ENCODE results near the gene MXD3. TPM values are rescaled to one million over a fixed set of nuclear protein-coding genes. Genes with fewer than 3 reads are reported as not detected.

The MXD3 gene
- polyA plus RNA-seq, 1 experiment = 2.8 TPM

DNA sequence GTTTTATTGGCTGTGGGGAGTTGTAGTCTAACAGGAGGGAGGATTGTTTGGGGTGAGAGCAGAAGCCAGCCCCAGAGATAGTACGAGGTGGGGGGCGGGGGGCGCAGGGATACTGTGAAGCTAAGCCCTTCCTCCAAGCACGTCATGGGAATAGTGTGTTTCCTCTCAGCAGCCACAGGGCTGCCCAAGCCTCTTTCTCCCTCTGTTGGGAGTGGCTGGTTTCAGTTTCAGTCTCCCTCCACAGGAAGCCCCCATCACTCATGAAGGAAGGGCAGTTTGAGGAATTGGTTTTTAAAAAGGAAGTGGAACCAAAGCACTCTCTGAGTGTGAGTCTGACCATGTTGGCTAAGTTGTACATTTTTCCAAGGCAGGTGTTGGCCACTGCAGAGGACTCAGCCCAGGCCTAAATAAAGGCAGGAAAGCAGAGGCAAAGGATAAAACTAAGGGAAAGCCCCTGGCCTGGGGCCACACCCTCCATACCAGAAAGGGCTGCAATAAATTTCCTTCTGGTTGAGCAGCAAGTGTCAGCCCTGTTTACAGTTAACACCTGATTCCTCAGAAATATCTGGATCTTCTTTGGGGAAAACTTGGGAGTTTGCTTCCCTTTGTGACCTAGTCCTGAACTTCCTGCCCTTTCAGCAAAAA lies 11.3 kb downstream of the MXD3 start:
- DNase-seq (ENCODE audit: low read depth, low spot score) = peak; percentile 39
- TF ChIP-seq, protein P1, sequence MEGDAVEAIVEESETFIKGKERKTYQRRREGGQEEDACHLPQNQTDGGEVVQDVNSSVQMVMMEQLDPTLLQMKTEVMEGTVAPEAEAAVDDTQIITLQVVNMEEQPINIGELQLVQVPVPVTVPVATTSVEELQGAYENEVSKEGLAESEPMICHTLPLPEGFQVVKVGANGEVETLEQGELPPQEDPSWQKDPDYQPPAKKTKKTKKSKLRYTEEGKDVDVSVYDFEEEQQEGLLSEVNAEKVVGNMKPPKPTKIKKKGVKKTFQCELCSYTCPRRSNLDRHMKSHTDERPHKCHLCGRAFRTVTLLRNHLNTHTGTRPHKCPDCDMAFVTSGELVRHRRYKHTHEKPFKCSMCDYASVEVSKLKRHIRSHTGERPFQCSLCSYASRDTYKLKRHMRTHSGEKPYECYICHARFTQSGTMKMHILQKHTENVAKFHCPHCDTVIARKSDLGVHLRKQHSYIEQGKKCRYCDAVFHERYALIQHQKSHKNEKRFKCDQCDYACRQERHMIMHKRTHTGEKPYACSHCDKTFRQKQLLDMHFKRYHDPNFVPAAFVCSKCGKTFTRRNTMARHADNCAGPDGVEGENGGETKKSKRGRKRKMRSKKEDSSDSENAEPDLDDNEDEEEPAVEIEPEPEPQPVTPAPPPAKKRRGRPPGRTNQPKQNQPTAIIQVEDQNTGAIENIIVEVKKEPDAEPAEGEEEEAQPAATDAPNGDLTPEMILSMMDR (IDR thresholded peaks at IDR 0.05; ENCODE audit: low read depth, low read length) = peak; percentile 37
- Histone ChIP-seq H3K9me3 (ENCODE audit: control insufficient read depth, insufficient read depth, low read length) (no peaks in the 10 kb centered on the region; the same call in 1 of the 2 replicates), H3K27me3 (ENCODE audit: control insufficient read depth, insufficient read depth, low read length) (no peaks in the 10 kb centered on the region), H3K4me3 (ENCODE audit: low read depth, low read length) (peak overlapping the region; percentile 11; the same call in 1 of the 2 replicates), H3K27ac (ENCODE audit: low read depth, low read length) (peak overlapping the region; percentile 34)
- POLR2A ChIA-PET = interaction anchor here (0.6 kb wide), 1 partner anchor 70 kb away, joined by 5 read pairs; no protein-coding TSS in a partner anchor
- CTCF ChIA-PET = interaction anchor here (2.8 kb wide), 1 partner anchor 10 kb away, joined by 22 read pairs; no protein-coding TSS in a partner anchor

DNA sequence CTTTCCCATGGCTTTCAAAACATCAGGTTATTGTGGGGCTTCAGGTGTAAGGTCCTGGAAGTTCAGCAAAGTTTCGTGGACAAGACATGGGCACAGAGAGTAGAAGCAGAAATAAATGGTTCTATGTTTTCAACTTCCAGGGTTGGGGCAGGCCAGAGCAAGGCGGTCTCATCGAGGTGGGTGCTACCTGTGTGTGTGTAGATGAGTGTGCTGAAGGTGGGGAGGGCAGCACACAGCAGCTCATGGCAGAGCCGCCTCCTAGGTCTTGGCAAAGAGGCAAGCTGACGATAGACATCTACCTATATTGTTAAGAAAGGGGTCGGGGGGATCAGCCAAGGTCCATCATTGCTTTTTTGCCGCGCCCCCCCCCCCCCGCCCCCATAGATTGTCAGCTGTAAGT lies 12.0 kb downstream of the MXD3 start:
- ChIA-PET POLR2A (no interaction called here), CTCF (interaction anchor here (0.9 to 2.8 kb wide), 4 partner anchors 10 to 189 kb away, joined by 3 to 22 read pairs (median 6); no protein-coding TSS in a partner anchor)
- Histone ChIP-seq H3K4me3 (ENCODE audit: low read depth, low read length) (no peak overlapping the region), H3K27ac (ENCODE audit: low read depth, low read length) (peak overlapping the region; percentile 57), H3K27me3 (ENCODE audit: control insufficient read depth, insufficient read depth, low read length) (no peaks in the 10 kb centered on the region), H3K9me3 (ENCODE audit: control insufficient read depth, insufficient read depth, low read length) (no peaks in the 10 kb centered on the region; the same call in 1 of the 2 replicates)
- no peak for DNase-seq (ENCODE audit: low read depth, low spot score)
- TF ChIP-seq, protein P1 (IDR thresholded peaks at IDR 0.05; ENCODE audit: low read depth, low read length) = no peak

DNA sequence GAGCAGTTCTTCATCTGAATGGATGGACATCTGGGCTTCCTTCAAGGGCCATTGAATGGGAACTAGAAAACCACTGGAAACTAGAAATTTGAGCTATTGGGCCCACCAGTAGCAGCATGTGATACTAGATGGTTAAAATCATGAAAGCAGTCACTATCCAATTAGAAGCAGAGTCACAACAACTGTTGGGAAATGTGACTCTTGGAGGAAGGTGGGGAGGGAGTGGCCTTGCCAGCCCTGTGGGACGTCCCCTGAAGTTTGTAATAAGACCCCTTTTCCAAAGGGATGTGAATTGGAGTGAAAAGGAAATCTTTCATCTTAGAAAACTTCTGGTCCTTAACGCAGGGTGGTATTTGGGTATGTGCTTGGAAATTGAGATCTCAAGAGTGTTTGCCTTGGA lies 13.8 kb downstream of the MXD3 start:
- H3K9me3 ChIP-seq (ENCODE audit: control insufficient read depth, insufficient read depth, low read length) = no peaks in the 10 kb centered on the region
- ChIA-PET CTCF (interaction anchor here (0.7 to 1.9 kb wide), 3 partner anchors 12 to 189 kb away, joined by 5 to 9 read pairs (median 7); no protein-coding TSS in a partner anchor), POLR2A (no interaction called here)

DNA sequence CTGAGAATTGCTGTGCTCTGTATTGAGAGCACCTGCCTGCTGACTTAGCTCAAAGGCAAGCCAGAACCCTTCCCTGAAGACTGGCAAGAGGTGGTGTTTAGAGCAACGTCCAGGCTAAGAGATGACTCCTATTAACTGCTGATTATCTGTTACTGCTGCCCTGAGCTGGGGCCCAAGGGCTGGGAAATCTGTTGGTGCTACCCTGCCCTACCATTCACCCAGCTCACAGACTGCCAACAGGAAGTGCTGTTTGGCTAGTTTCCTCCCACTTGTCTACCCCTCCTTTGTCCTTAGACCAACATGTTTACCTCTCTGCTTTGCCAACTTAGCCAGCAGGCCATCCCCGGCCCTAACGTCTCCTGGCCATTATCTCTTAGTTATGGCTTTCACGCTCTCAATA lies 15.1 kb downstream of the MXD3 start:
- Histone ChIP-seq H3K27ac (ENCODE audit: low read depth, low read length) (no peak overlapping the region), H3K4me3 (ENCODE audit: low read depth, low read length) (no peak overlapping the region), H3K27me3 (ENCODE audit: control insufficient read depth, insufficient read depth, low read length) (no peaks in the 10 kb centered on the region), H3K9me3 (ENCODE audit: control insufficient read depth, insufficient read depth, low read length) (no peaks in the 10 kb centered on the region)
- POLR2A ChIA-PET = no interaction called here
- TF ChIP-seq, protein P1 (IDR thresholded peaks at IDR 0.05; ENCODE audit: low read depth, low read length) = no peak
- CTCF ChIA-PET = interaction anchor here (1.3 kb wide), 1 partner anchor 182 kb away, joined by 4 read pairs; no protein-coding TSS in a partner anchor
- DNase-seq (ENCODE audit: low read depth, low spot score) = no peak

More for the DNA sequence above, 13.8 kb downstream of the MXD3 start:
- H3K27ac ChIP-seq (ENCODE audit: low read depth, low read length) = no peak overlapping the region
- H3K27me3 ChIP-seq (ENCODE audit: control insufficient read depth, insufficient read depth, low read length) = no peaks in the 10 kb centered on the region
- TF ChIP-seq, protein P1 (IDR thresholded peaks at IDR 0.05; ENCODE audit: low read depth, low read length) = no peak
- no peak for DNase-seq (ENCODE audit: low read depth, low spot score)
- no peak overlapping the region for H3K4me3 ChIP-seq (ENCODE audit: low read depth, low read length)

DNA sequence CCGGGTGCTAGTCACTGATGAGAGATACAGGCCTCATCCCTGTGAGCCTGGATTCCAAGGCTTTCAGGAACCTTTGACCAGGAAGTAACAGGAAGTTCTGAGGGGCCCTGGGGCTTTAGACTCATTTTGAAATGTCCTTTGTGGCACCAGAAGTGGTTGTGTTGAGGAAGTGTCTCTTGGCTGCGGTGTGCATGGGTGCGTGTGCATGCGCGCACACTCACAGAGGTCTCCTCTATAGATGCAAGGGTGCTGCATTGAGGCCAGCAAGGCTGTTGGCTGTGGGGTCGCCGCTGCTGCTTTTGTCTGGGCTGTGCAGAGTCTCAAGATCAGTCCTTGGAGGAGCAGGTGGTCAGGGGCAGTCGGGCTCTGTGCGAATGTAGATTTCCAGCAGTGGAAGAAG lies 15.8 kb downstream of the MXD3 start:
- Histone ChIP-seq H3K27ac (ENCODE audit: low read depth, low read length) (no peak overlapping the region), H3K27me3 (ENCODE audit: control insufficient read depth, insufficient read depth, low read length) (no peaks in the 10 kb centered on the region), H3K4me3 (ENCODE audit: low read depth, low read length) (no peak overlapping the region), H3K9me3 (ENCODE audit: control insufficient read depth, insufficient read depth, low read length) (no peaks in the 10 kb centered on the region)
- TF ChIP-seq, protein P1 (IDR thresholded peaks at IDR 0.05; ENCODE audit: low read depth, low read length) = no peak
- POLR2A ChIA-PET = no interaction called here
- CTCF ChIA-PET = interaction anchor here (1.3 kb wide), 1 partner anchor 181 kb away, joined by 4 read pairs; no protein-coding TSS in a partner anchor
- DNase-seq (ENCODE audit: low read depth, low spot score) = no peak
